Heart left ventricle (tissue), 16 donors: ENCODE measurements around the gene ANKLE2. TPM values are rescaled to one million over a fixed set of nuclear protein-coding genes. Genes with fewer than 3 reads are reported as not detected.

Experiments used
- ATAC-seq, 4 donors: fragments of 200-7000 bp; cut with Tn5 transposase; one replicate each; pipeline ENCODE4 v1.9.1; 2020 to 2022; ENCODE audit warnings: moderate library complexity in 4 of 4, mild to moderate bottlenecking in 3 of 4, moderate number of reproducible peaks in 1 of 4
- DNase-seq, 5 donors: peaks; one replicate each; pipeline ENCODE4 v3.0.0-alpha.2; 2020
- H3K27ac ChIP-seq, 12 donors: fragments of 200-600 bp; sonication (generic) in 4 of 12; one replicate each; pipeline versions ENCODE4 v1.5.0 to v1.8.0; 2016 to 2022; ENCODE audit warnings: mild to moderate bottlenecking in 2 of 12
- H3K27me3 ChIP-seq, 9 donors: fragments of 200-600 bp; sonication (generic) in 2 of 9; one replicate each; pipeline versions ENCODE4 v1.5.1 to v1.8.0; 2016 to 2022; ENCODE audit warnings: mild to moderate bottlenecking in 3 of 9
- H3K36me3 ChIP-seq, 9 donors: fragments of 200-600 bp; sonication (generic) in 2 of 9; one replicate each; pipeline versions ENCODE4 v1.5.0 to v1.8.0; 2018 to 2022; ENCODE audit warnings: mild to moderate bottlenecking in 2 of 9
- H3K4me1 ChIP-seq, 12 donors: fragments of 200-600 bp; sonication (generic) in 4 of 12; one replicate each; pipeline versions ENCODE4 v1.5.0 to v1.8.0; 2016 to 2022; ENCODE audit warnings: mild to moderate bottlenecking in 3 of 12
- H3K4me3 ChIP-seq, 12 donors: fragments of 200-600 bp; sonication (generic) in 4 of 12; one replicate each; pipeline versions ENCODE4 v1.5.0 to v1.8.0; 2017 to 2022; ENCODE audit warnings: mild to moderate bottlenecking in 9 of 12, moderate library complexity in 4 of 12
- H3K9me3 ChIP-seq, 12 donors: fragments of 200-600 bp; sonication (generic) in 4 of 12; one replicate each; pipeline versions ENCODE4 v1.5.0 to v1.8.0; 2016 to 2022; ENCODE audit warnings: mild to moderate bottlenecking in 1 of 12
- POLR2A ChIP-seq, 2 donors: fragments of 450-650 bp; IDR thresholded peaks; one replicate each; pipeline ENCODE4 v1.6.1; 2017; ENCODE audit warnings: antibody characterized with exemption in 2 of 2, mild to moderate bottlenecking in 2 of 2, moderate library complexity in 2 of 2
- WGBS, 4 donors: extraction: QIAGEN DNeasy Blood & Tissue Kit in 2 of 4; methylation state at CpG; one replicate each; pipeline versions ENCODE4 v1.1.5 to v1.1.7; 2013 to 2018; 5-methylcytosine and 5-hydroxymethylcytosine counted together
- intact Hi-C, 10 donors: fragments of 100-400 bp; cut with DNase I; formaldehyde crosslinking; loops; one replicate each; pipeline versions ENCODE4 v1.11.1 to v1.14.2; 2022
- polyA plus RNA-seq, 2 donors: library from polyadenylated mRNA; stranded (reverse); fragments of 200-250 nt; gene quantifications; one replicate each; pipeline ENCODE4 v1.2.3, GENCODE V29; 2013
- total RNA-seq, 9 donors: library from RNA; depleted of rRNA in 2 of 9; stranded (reverse); fragments of >200 nt in 2 of 9; fragmentation: NEBNext Ultra II Directional in 3 of 9; extraction: Animal tissue kit (Norgen Biotek cat#: 25700) in 3 of 9; gene quantifications; one replicate each; pipeline versions ENCODE4 v1.1.0 to v1.2.4, GENCODE V29; 2016 to 2023
- TF ChIP-seq, protein P1 (sequence below), 12 donors: fragments of 200-600 bp; sonication (generic) in 4 of 12; IDR thresholded peaks; one replicate each; pipeline versions ENCODE4 v1.5.0 to v1.8.0; 2018 to 2022; ENCODE audit warnings: antibody characterized with exemption in 12 of 12, mild to moderate bottlenecking in 5 of 12
- donor health status: ischemic (EF 13 %, LVEDD 7.1; RV severe dilation, severe dysfunction).
- donor health status: healthy with polysubstance abuse.
- donor health status: DM: no; HTN: yes; CAD: no.
- donor health status: DM: no; HTN: no; CAD: no.
- donor health status: ischemic (EF 25% LVEDD 6.9; RV normal size, moderate dysfunction).
- donor health status: ischemic (EF 25% LVEDD 5.7; RV mildly dilated, moderate dysfunction).
- donor health status: healthy.
- donor health status: DM: yes; HTN: yes; CAD: no.
- donor health status: ischemic (EF 35%, LVEDD 5.7; RV mildly dilated, moderate dysfunction).
- donor health status: nonischemic (EF 11% LVEDD 7.7; RV severe dilation, severe dysfunction).
- donor health status: DM: yes; HTN: yes; CAD: no.
- donor health status: PGD.
- donor health status: ischemic (EF 29% LVEDD 5.4; RV normal size, mild dysfunction).
- donor health status: nonischemic (EF 23%, LVEDD 6.1; RV moderate dilation, normal function).

ANKLE2 gene
- total and polyA plus RNA-seq, 11 donors = 15.5 to 45.2 (median 27.8) TPM

DNA sequence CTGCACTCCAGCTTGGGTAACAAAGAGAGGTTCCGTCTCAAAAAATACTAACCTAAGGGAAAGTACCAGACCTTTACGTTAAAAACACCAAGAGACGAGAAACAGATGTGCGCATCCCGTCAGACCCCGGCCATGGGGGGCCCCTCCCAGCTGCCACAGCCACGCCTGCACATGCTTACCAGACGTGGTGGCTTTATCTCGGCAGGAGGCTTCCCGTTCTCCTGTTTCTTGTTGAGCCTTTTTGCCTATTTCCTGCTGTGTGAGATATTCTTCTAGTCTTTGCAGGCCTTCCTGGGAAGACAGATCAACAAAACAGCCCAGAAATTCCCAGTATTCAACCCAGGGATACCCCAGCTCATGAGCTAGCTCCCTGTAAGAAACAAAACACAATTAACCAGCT, 27.4 kb downstream of the ANKLE2 start:
- intact Hi-C loops = no loop called here
- peaks cover 0 to 6% (median 0%) of the 10 kb centered on the region in 12 donors for H3K4me1 ChIP-seq
- DNase-seq = no peak
- WGBS, 4 donors = 73 to 79% (median 74%) methylated on average over 10 of the region's 10 CpGs
- H3K27me3 ChIP-seq = no peaks in the 10 kb centered on the region
- peaks cover 0 to 93% (median 85%) of the 10 kb centered on the region in 9 donors for H3K36me3 ChIP-seq
- H3K27ac ChIP-seq = no peak overlapping the region
- H3K9me3 ChIP-seq = no peaks in the 10 kb centered on the region
- H3K4me3 ChIP-seq = no peak overlapping the region
- ATAC-seq = no peak
- no peak for TF ChIP-seq POLR2A (IDR thresholded peaks at IDR 0.05)
- TF ChIP-seq, protein P1, sequence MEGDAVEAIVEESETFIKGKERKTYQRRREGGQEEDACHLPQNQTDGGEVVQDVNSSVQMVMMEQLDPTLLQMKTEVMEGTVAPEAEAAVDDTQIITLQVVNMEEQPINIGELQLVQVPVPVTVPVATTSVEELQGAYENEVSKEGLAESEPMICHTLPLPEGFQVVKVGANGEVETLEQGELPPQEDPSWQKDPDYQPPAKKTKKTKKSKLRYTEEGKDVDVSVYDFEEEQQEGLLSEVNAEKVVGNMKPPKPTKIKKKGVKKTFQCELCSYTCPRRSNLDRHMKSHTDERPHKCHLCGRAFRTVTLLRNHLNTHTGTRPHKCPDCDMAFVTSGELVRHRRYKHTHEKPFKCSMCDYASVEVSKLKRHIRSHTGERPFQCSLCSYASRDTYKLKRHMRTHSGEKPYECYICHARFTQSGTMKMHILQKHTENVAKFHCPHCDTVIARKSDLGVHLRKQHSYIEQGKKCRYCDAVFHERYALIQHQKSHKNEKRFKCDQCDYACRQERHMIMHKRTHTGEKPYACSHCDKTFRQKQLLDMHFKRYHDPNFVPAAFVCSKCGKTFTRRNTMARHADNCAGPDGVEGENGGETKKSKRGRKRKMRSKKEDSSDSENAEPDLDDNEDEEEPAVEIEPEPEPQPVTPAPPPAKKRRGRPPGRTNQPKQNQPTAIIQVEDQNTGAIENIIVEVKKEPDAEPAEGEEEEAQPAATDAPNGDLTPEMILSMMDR (IDR thresholded peaks at IDR 0.05) = no peak

DNA sequence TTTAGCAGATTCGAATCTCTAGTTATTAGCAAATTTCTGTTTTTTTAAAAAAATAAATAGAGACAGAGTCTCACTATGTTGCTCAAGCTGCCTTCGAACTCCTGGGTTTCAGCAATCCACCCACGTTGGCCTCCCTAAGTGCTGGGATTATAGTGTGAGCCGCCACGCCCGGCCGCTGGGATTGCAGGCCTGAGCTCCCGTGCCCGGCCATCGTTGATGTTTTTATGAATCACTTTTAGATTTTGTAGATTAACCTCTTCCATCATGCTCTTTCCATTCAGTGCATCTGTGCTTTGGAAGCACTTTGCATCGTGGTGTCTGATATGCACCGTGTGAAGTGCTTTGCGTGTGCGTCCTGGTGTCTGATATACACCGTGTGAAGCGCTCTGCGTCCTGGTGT, 30.1 kb downstream of the ANKLE2 start:
- Histone ChIP-seq H3K4me1 (no peaks in the 10 kb centered on the region), H3K36me3 (peaks cover 5 to 91% (median 84%) of the 10 kb centered on the region in 9 donors), H3K27ac (no peak overlapping the region), H3K4me3 (no peak overlapping the region), H3K9me3 (no peaks in the 10 kb centered on the region), H3K27me3 (no peaks in the 10 kb centered on the region)
- ATAC-seq (no peak), DNase-seq (peak in 1 of 5 donors; percentile 8)
- intact Hi-C loops = no loop called here
- 92 to 94% (median 93%) methylated on average over 17 of the region's 17 CpGs for WGBS, 4 donors
- TF ChIP-seq POLR2A (IDR thresholded peaks at IDR 0.05) = no peak
- TF ChIP-seq, protein P1 (IDR thresholded peaks at IDR 0.05) = no peak

DNA sequence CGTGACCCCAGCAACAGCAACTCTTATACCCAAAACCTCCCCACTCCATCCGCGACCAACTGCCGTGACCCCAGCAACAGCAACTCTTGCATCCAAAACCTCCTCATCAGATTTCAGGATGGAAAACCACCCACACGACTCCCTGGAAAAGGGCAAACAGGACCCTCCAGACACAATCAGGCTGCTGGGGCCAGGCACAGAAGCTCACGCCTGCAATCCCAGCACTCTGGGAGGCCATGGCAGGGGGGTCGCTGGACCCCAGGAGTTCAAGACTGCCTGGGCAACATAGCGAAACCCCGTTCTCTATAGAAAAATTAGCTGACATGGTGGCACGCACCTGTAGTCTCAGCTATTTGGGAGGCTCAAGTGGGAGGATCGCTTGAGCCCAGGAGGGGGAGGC, 31.3 kb downstream of the ANKLE2 start:
- 90 to 95% (median 94%) methylated on average over 7 to 11 of the region's 11 CpGs for WGBS, 4 donors
- DNase-seq = peak in 1 of 5 donors; percentile 24
- H3K36me3 ChIP-seq = peaks cover 5 to 91% (median 83%) of the 10 kb centered on the region in 9 donors

DNA sequence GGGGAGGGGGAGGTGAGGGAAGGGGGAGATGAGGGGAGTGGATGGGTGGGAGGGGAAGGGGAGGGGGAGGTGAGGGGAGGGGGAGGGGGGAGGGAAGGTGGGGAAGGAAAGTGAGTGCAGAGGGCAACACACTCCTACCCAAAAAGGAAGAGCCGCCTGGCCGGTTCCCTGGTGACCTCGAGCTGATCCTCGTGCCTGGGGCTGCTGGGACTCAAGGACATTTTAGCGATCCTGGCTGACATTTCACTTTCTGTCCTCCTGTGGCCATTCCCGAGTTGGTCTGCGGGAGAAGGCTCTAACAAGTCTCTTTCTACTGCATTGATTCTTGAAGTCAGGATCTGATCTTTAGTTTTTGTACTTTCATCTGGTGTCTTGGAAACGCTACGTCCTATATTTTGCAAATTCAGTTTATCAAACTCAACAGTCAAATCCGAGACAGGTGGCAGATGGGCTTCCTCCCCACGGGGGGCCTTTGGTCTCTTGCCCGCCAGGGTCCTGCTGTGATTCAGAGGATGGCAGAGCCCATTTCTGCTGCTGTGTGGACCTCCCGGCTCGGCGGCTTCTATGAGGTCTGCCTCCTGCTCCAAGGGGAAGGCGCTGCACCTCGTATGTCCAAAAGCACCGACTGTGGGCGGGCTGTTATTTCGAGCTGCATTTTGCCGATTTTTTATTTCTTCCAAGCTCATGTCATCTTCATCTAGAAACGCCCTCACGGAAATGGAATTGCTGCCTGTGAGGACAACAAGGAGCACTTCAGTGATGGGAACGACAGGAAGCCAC, 31.9 kb downstream of the ANKLE2 start:
- peaks cover 5 to 91% (median 83%) of the 10 kb centered on the region in 9 donors for H3K36me3 ChIP-seq
- intact Hi-C loops = no loop called here

More for the DNA sequence above, 31.3 kb downstream of the ANKLE2 start:
- Histone ChIP-seq H3K9me3 (no peaks in the 10 kb centered on the region), H3K27ac (no peak overlapping the region), H3K4me1 (no peaks in the 10 kb centered on the region), H3K27me3 (no peaks in the 10 kb centered on the region), H3K4me3 (no peak overlapping the region)
- intact Hi-C loops = no loop called here
- no peak for ATAC-seq
- TF ChIP-seq, protein P1 (IDR thresholded peaks at IDR 0.05) = no peak
- no peak for TF ChIP-seq POLR2A (IDR thresholded peaks at IDR 0.05)

More for the DNA sequence above, 31.9 kb downstream of the ANKLE2 start:
- 79 to 88% (median 80%) methylated on average over 24 of the region's 24 CpGs for WGBS, 4 donors
- H3K27ac ChIP-seq = no peak overlapping the region
- H3K4me3 ChIP-seq = no peak overlapping the region
- peak in 1 of 5 donors; percentile 38 for DNase-seq
- H3K4me1 ChIP-seq = no peaks in the 10 kb centered on the region
- peak in 1 of 4 donors; percentile 22 for ATAC-seq
- H3K9me3 ChIP-seq = no peaks in the 10 kb centered on the region
- no peaks in the 10 kb centered on the region for H3K27me3 ChIP-seq
- no peak for TF ChIP-seq POLR2A (IDR thresholded peaks at IDR 0.05)
- TF ChIP-seq, protein P1 (IDR thresholded peaks at IDR 0.05) = no peak
